ENCODE data around the gene TENT4A.

The TENT4A gene

DNA sequence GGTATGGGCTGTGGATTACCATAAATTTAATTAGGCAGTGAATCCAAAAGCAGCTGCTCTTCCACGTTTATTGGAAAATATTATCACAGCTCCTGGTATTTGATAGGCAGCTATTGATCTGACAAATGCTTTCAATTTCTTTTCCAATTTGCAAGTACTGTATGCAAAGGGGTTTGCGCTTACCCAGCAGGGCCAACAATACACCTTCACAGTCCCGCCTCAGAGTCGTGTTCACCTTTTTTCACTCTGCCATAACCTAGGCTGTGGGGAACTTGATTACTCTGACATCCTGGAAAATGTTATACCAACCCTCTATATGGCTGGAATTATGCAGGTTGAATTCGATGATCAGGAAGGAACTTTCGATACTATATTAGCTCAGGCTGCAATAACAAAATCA, 32.3 kb upstream of the TENT4A start:
- Histone ChIP-seq H3K36me3 (ENCODE audit: insufficient read depth, low read length) (no peaks in the 10 kb centered on the region), H3K27me3 (ENCODE audit: control insufficient read depth in 1 of 2, insufficient read depth in 2 of 2, low read length in 2 of 2) (no peaks in the 10 kb centered on the region), H3K4me3 (ENCODE audit: low read depth in 1 of 2, low read length in 2 of 2) (no peak overlapping the region), H3K27ac (ENCODE audit: low read depth, low read length) (no peak overlapping the region), H3K4me1 (ENCODE audit: insufficient read depth, low read length) (no peaks in the 10 kb centered on the region), H3K9ac (ENCODE audit: low read length) (no peak overlapping the region), H3K9me3 (ENCODE audit: low read length) (no peaks in the 10 kb centered on the region)

- Histone ChIP-seq H3K9me3 (ENCODE audit: low read length) (no peaks in the 10 kb centered on the region), H3K36me3 (ENCODE audit: insufficient read depth, low read length) (no peaks in the 10 kb centered on the region), H3K9ac (ENCODE audit: low read length) (no peak overlapping the region), H3K27me3 (ENCODE audit: control insufficient read depth in 1 of 2, insufficient read depth in 2 of 2, low read length in 2 of 2) (no peaks in the 10 kb centered on the region), H3K27ac (ENCODE audit: low read depth, low read length) (no peak overlapping the region), H3K4me1 (ENCODE audit: insufficient read depth, low read length) (no peaks in the 10 kb centered on the region), H3K4me3 (ENCODE audit: low read depth in 1 of 2, low read length in 2 of 2) (no peak overlapping the region)
Observed at GRCh38 chr5:6681682-6682081, 31.6 kb upstream of the TENT4A start.

GRCh38 chr5:6682239-6682638, 31.0 kb upstream of the TENT4A start:
- Histone ChIP-seq H3K9ac (ENCODE audit: low read length) (no peak overlapping the region), H3K4me1 (ENCODE audit: insufficient read depth, low read length) (no peaks in the 10 kb centered on the region), H3K9me3 (ENCODE audit: low read length) (no peaks in the 10 kb centered on the region), H3K4me3 (ENCODE audit: low read depth in 1 of 2, low read length in 2 of 2) (no peak overlapping the region), H3K27me3 (ENCODE audit: control insufficient read depth in 1 of 2, insufficient read depth in 2 of 2, low read length in 2 of 2) (no peaks in the 10 kb centered on the region), H3K27ac (ENCODE audit: low read depth, low read length) (no peak overlapping the region), H3K36me3 (ENCODE audit: insufficient read depth, low read length) (no peaks in the 10 kb centered on the region)

DNA sequence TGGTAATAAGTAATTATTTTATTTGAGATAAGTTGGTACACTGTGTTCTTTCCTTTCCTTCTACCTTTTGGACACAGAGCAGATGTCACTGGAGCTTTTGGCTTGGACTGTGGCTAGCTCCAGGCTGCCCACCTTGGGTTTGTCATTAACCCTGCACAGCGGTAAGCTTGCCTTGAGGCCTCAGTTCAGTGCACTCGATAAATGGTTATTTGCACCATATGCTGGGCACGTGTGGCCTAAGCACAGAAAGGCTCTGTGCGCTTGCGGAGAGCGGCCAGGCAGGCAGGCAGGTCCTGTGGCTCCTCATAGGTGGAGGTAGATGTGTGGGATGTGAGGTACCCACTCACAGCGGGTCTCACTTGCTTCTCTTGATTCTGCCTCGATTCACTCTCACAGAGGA, 30.0 kb upstream of the TENT4A start:
- Histone ChIP-seq H3K4me1 (ENCODE audit: insufficient read depth, low read length) (no peaks in the 10 kb centered on the region), H3K27ac (ENCODE audit: low read depth, low read length) (no peak overlapping the region), H3K9ac (ENCODE audit: low read length) (no peak overlapping the region), H3K9me3 (ENCODE audit: low read length) (no peaks in the 10 kb centered on the region), H3K4me3 (ENCODE audit: low read depth in 1 of 2, low read length in 2 of 2) (no peak overlapping the region), H3K27me3 (ENCODE audit: control insufficient read depth in 1 of 2, insufficient read depth in 2 of 2, low read length in 2 of 2) (no peaks in the 10 kb centered on the region), H3K36me3 (ENCODE audit: insufficient read depth, low read length) (no peaks in the 10 kb centered on the region)

- Histone ChIP-seq H3K27me3 (ENCODE audit: control insufficient read depth in 1 of 2, insufficient read depth in 2 of 2, low read length in 2 of 2) (no peaks in the 10 kb centered on the region), H3K27ac (ENCODE audit: low read depth, low read length) (no peak overlapping the region), H3K9ac (ENCODE audit: low read length) (no peak overlapping the region), H3K4me3 (ENCODE audit: low read depth in 1 of 2, low read length in 2 of 2) (no peak overlapping the region), H3K4me1 (ENCODE audit: insufficient read depth, low read length) (no peaks in the 10 kb centered on the region), H3K36me3 (ENCODE audit: insufficient read depth, low read length) (no peaks in the 10 kb centered on the region), H3K9me3 (ENCODE audit: low read length) (no peaks in the 10 kb centered on the region)
Observed at GRCh38 chr5:6684075-6684474, 29.2 kb upstream of the TENT4A start.

DNA sequence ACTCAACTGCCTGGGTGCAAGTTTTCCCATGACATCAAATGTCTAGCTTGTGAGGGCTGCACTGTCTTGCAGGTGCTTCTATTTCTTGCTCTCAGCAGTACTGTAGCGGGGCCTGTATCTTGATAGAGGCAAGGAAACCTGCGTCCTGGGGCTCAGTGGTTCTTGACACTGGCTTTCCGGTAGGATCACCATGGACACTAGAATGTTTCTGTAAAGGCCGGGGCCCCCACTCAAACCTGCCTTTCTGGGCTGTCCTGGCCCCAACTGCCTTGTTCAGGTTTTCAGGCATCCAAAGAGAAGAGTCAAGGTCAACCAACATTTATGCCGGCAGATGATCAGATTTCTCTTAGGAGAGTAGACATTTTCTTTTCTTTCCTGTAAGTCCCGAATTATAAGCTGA, 26.7 kb upstream of the TENT4A start:
- H3K27ac ChIP-seq (ENCODE audit: low read depth, low read length): no peak overlapping the region
- no peak overlapping the region for H3K4me3 ChIP-seq (ENCODE audit: low read depth in 1 of 2, low read length in 2 of 2)

GRCh38 chr5:6686915-6687409, 26.3 kb upstream of the TENT4A start:
- H3K27me3 ChIP-seq (ENCODE audit: control insufficient read depth in 1 of 2, insufficient read depth in 2 of 2, low read length in 2 of 2): no peaks in the 10 kb centered on the region
- H3K27ac ChIP-seq (ENCODE audit: low read depth, low read length): no peak overlapping the region
- H3K9me3 ChIP-seq (ENCODE audit: low read length): no peaks in the 10 kb centered on the region
- H3K4me1 ChIP-seq (ENCODE audit: insufficient read depth, low read length): no peaks in the 10 kb centered on the region
- H3K9ac ChIP-seq (ENCODE audit: low read length): no peak overlapping the region
- H3K4me3 ChIP-seq (ENCODE audit: low read depth in 1 of 2, low read length in 2 of 2): peak overlapping the region in 1 of 2 donors; percentile 21
- H3K36me3 ChIP-seq (ENCODE audit: insufficient read depth, low read length): no peaks in the 10 kb centered on the region

More for the DNA sequence above, 26.7 kb upstream of the TENT4A start:
- H3K4me1 ChIP-seq (ENCODE audit: insufficient read depth, low read length): no peaks in the 10 kb centered on the region
- no peak overlapping the region for H3K9ac ChIP-seq (ENCODE audit: low read length)
- H3K27me3 ChIP-seq (ENCODE audit: control insufficient read depth in 1 of 2, insufficient read depth in 2 of 2, low read length in 2 of 2): no peaks in the 10 kb centered on the region
- H3K36me3 ChIP-seq (ENCODE audit: insufficient read depth, low read length): no peaks in the 10 kb centered on the region
- no peaks in the 10 kb centered on the region for H3K9me3 ChIP-seq (ENCODE audit: low read length)

DNA sequence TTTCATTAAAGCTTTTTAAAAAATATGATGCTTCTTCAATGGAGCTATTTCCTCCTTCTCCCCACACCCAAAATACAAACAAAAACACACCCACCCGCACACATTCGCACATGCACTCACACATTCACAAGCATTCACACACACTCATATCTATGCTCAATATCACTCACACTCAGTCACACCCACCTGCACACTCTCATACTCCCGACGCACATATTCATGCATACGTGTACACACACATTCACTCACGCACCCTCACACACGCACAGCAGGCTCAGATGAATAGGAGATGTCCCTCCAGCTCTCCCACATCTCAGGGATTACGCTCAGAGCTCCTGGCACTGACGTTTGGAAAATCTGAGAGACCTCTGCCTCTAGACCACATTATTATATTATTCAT, 25.7 kb upstream of the TENT4A start:
- no peaks in the 10 kb centered on the region for H3K27me3 ChIP-seq (ENCODE audit: control insufficient read depth in 1 of 2, insufficient read depth in 2 of 2, low read length in 2 of 2)
- H3K4me3 ChIP-seq (ENCODE audit: low read depth in 1 of 2, low read length in 2 of 2): no peak overlapping the region
- no peak overlapping the region for H3K9ac ChIP-seq (ENCODE audit: low read length)
- no peaks in the 10 kb centered on the region for H3K9me3 ChIP-seq (ENCODE audit: low read length)
- no peaks in the 10 kb centered on the region for H3K36me3 ChIP-seq (ENCODE audit: insufficient read depth, low read length)
- no peak overlapping the region for H3K27ac ChIP-seq (ENCODE audit: low read depth, low read length)
- no peaks in the 10 kb centered on the region for H3K4me1 ChIP-seq (ENCODE audit: insufficient read depth, low read length)

DNA sequence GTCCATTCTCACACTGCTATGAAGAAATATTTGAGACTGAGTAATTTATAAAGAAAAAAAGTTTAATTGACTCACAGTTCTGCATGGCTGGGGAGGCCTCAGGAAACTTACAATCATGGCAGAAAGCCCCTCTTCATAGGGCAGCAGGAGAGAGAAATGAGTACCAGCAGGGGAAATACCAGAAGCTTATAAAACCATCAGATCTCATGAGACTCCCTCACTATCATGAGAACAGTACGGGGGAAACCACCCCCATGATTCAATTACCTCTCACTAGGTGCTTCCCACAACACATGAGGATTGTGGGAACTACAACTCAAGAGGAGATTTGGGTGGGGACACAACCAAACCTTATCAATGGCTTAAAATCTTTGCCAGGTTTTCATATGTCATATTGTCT, 20.3 kb upstream of the TENT4A start:
- no peaks in the 10 kb centered on the region for H3K4me1 ChIP-seq (ENCODE audit: insufficient read depth, low read length)
- H3K36me3 ChIP-seq (ENCODE audit: insufficient read depth, low read length): no peaks in the 10 kb centered on the region
- no peak overlapping the region for H3K4me3 ChIP-seq (ENCODE audit: low read depth in 1 of 2, low read length in 2 of 2)
- H3K9me3 ChIP-seq (ENCODE audit: low read length): no peaks in the 10 kb centered on the region
- no peaks in the 10 kb centered on the region for H3K27me3 ChIP-seq (ENCODE audit: control insufficient read depth in 1 of 2, insufficient read depth in 2 of 2, low read length in 2 of 2)
- no peak overlapping the region for H3K27ac ChIP-seq (ENCODE audit: low read depth, low read length)
- H3K9ac ChIP-seq (ENCODE audit: low read length): no peak overlapping the region

DNA sequence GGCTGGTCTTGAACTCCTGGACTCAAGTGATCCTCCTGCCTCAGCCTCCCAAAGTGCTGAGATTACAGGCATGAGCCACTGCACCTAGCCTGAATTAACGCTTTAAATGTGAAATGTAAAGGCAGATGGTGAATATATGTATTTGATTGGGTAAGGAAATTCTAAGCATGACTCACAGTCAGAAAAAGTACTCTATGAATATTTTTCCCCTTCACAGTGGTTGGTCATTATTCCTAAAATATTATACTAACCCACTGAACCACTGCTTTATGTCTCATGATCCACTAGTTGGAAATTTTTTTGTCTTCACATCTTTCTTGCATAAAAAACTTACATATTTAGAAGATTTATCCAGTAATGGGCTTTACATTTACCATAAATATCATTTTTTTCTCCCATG, 14.5 kb upstream of the TENT4A start:
- Histone ChIP-seq H3K9ac (ENCODE audit: low read length) (no peak overlapping the region), H3K9me3 (ENCODE audit: low read length) (no peaks in the 10 kb centered on the region), H3K36me3 (ENCODE audit: insufficient read depth, low read length) (no peaks in the 10 kb centered on the region), H3K4me1 (ENCODE audit: insufficient read depth, low read length) (peaks cover 4% of the 10 kb centered on the region), H3K27ac (ENCODE audit: low read depth, low read length) (no peak overlapping the region), H3K4me3 (ENCODE audit: low read depth in 1 of 2, low read length in 2 of 2) (no peak overlapping the region), H3K27me3 (ENCODE audit: control insufficient read depth in 1 of 2, insufficient read depth in 2 of 2, low read length in 2 of 2) (no peaks in the 10 kb centered on the region)

DNA sequence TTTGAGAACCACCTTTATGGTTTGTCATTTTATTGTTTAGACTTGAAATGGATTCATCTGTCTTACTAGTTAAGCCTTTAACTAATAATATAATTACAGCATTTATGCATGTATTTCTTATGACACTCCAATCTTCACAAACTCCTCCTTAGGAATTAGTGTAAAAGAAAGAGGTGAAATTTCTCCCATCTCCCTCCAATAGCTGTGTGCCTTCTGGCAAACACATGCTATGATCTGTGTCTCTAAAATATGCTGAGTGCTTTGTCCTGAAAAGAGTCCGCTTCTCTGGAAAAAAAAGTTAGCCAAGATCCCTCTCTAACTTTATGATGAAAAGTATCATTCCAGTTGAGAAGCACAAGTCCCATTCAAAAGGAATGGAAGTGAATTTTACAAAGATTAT, 13.9 kb upstream of the TENT4A start:
- no peaks in the 10 kb centered on the region for H3K36me3 ChIP-seq (ENCODE audit: insufficient read depth, low read length)
- H3K9me3 ChIP-seq (ENCODE audit: low read length): no peaks in the 10 kb centered on the region
- H3K4me1 ChIP-seq (ENCODE audit: insufficient read depth, low read length): peaks cover 11% of the 10 kb centered on the region
- no peaks in the 10 kb centered on the region for H3K27me3 ChIP-seq (ENCODE audit: control insufficient read depth in 1 of 2, insufficient read depth in 2 of 2, low read length in 2 of 2)
- no peak overlapping the region for H3K4me3 ChIP-seq (ENCODE audit: low read depth in 1 of 2, low read length in 2 of 2)
- H3K9ac ChIP-seq (ENCODE audit: low read length): no peak overlapping the region
- no peak overlapping the region for H3K27ac ChIP-seq (ENCODE audit: low read depth, low read length)

DNA sequence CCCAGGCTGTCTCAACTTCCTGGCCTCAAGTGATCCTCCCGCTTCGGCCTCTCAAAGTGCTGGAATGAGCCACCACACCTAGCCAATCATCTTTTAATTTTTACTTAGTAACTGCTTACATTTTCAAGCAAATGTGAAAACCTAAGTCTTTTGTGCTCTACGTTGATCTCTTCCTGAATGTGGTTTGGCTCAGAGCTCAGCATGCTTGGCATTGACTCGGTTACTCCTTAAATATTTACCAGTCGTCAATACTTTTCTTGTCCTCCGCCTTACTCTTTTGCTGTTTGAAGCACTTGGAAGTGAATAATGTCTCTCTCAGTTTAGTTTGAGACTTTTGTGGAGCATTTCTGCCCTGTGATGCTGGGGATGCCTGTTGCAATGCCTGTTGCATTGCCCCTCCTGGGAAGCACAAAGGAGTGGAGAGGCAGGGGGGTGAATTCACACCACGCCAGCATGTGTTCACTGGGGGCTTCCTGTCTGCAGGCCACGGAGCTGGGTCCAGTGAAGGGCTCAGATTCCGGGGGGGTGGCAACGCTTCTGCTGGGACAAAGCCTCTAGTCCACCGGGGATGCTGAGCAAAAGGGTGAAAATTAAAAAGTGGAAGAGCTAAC, 13.1 kb upstream of the TENT4A start:
- Histone ChIP-seq H3K4me1 (ENCODE audit: insufficient read depth, low read length) (peaks cover 19% of the 10 kb centered on the region), H3K36me3 (ENCODE audit: insufficient read depth, low read length) (no peaks in the 10 kb centered on the region), H3K27me3 (ENCODE audit: control insufficient read depth in 1 of 2, insufficient read depth in 2 of 2, low read length in 2 of 2) (no peaks in the 10 kb centered on the region), H3K4me3 (ENCODE audit: low read depth in 1 of 2, low read length in 2 of 2) (no peak overlapping the region), H3K9ac (ENCODE audit: low read length) (no peak overlapping the region), H3K27ac (ENCODE audit: low read depth, low read length) (no peak overlapping the region), H3K9me3 (ENCODE audit: low read length) (no peaks in the 10 kb centered on the region)
